HG03457 (cell line): ENCODE measurements around the gene EPAS1.

Experiments
- ATAC-seq: cut with Tn5 transposase; IDR thresholded peaks from one replicate; pipeline ENCODE4 v1.9.1; 2021; ENCODE audit warnings: moderate number of reproducible peaks; ENCODE audit not compliant: unreplicated experiment

The EPAS1 gene

GRCh38 chr2:46430413-46430812 is 133.2 kb downstream of the EPAS1 start:
- no peak for ATAC-seq

GRCh38 chr2:46430992-46431391 is 133.8 kb downstream of the EPAS1 start:
- ATAC-seq: no peak

- ATAC-seq: no peak
Observed at GRCh38 chr2:46431481-46432235, 134.5 kb downstream of the EPAS1 start.

- ATAC-seq: no peak
Observed at GRCh38 chr2:46434851-46435273, 137.7 kb downstream of the EPAS1 start.

- ATAC-seq: no peak
Observed at GRCh38 chr2:46435353-46435752, 138.1 kb downstream of the EPAS1 start.

GRCh38 chr2:46435796-46436360 is 138.7 kb downstream of the EPAS1 start:
- ATAC-seq: no peak
